Activated T-helper 2 cell treated with anti-CD3 and anti-CD28 coated beads, Interferon-gamma antibody, Interleukin-2, Interleukin-4, amounts not matched to agents 10 μg/mL and 5 μg/mL and 100 μg/mL, durations not matched to agents 14 hours and 24 hours and 36 hours (primary cell): ENCODE data around the gene PACS2. TPM values are rescaled to one million over a fixed set of nuclear protein-coding genes. Genes with fewer than 3 reads are reported as not detected.
"Not testable (repeated sequence)": the region's sequence is repeated elsewhere in the genome, so short reads cannot be mapped to it uniquely, and the experiment has no call there.

Experiments
- DNase-seq: peaks from one replicate; pipeline ENCODE4 v3.0.0; 2021; ENCODE audit warnings: low spot score
- H3K27ac Mint-ChIP-seq: one replicate; pipeline ENCODE4 v1.8.0; 2021; ENCODE audit warnings: mixed read lengths
- H3K27me3 Mint-ChIP-seq: one replicate; pipeline ENCODE4 v1.8.0; 2021; ENCODE audit warnings: low read depth, mixed read lengths
- H3K36me3 Mint-ChIP-seq: one replicate; pipeline ENCODE4 v1.8.0; 2021; ENCODE audit warnings: low read depth, mixed read lengths
- H3K4me1 Mint-ChIP-seq: one replicate; pipeline ENCODE4 v1.8.0; 2021; ENCODE audit warnings: low read depth, mixed read lengths
- H3K4me3 Mint-ChIP-seq: one replicate; pipeline ENCODE4 v1.8.0; 2021; ENCODE audit warnings: low read depth, mild to moderate bottlenecking, moderate library complexity, mixed read lengths
- H3K9me3 Mint-ChIP-seq: one replicate; pipeline ENCODE4 v1.8.0; 2021; ENCODE audit warnings: mixed read lengths
- intact Hi-C: fragments of 100-400 bp; cut with micrococcal nuclease; formaldehyde crosslinking; loops from one replicate; pipeline ENCODE4 v1.15.1; 2023
- total RNA-seq: library from RNA; stranded (reverse); gene quantifications from 2 replicates; pipeline ENCODE4 v1.2.3, GENCODE V29; 2022

Gene PACS2
- total RNA-seq, 1 donor from 2014 or later = 35.2 TPM

- Mint-ChIP-seq H3K36me3 (no peaks in the 10 kb centered on the region), H3K9me3 (no peaks in the 10 kb centered on the region), H3K4me1 (peaks cover 10% of the 10 kb centered on the region), H3K27me3 (no peaks in the 10 kb centered on the region), H3K4me3 (no peak overlapping the region), H3K27ac (no peak overlapping the region)
- DNase-seq = no peak
- intact Hi-C loops = no loop called here
Measured at GRCh38 chr14:105332350-105332874, 17.9 kb downstream of the PACS2 start.

- no peaks in the 10 kb centered on the region for H3K36me3 Mint-ChIP-seq
- H3K9me3 Mint-ChIP-seq = no peaks in the 10 kb centered on the region
- intact Hi-C loops = no loop called here
- no peak for DNase-seq
- H3K4me3 Mint-ChIP-seq = no peak overlapping the region
- H3K27ac Mint-ChIP-seq = no peak overlapping the region
- H3K27me3 Mint-ChIP-seq = no peaks in the 10 kb centered on the region
- H3K4me1 Mint-ChIP-seq = peaks cover 10% of the 10 kb centered on the region
Measured at GRCh38 chr14:105333020-105333490, 18.5 kb downstream of the PACS2 start.

GRCh38 chr14:105333613-105334364, 19.2 kb downstream of the PACS2 start:
- H3K27me3 Mint-ChIP-seq = no peaks in the 10 kb centered on the region
- peaks cover 10% of the 10 kb centered on the region for H3K4me1 Mint-ChIP-seq
- no peak for DNase-seq
- H3K4me3 Mint-ChIP-seq = no peak overlapping the region
- no peaks in the 10 kb centered on the region for H3K36me3 Mint-ChIP-seq
- no peaks in the 10 kb centered on the region for H3K9me3 Mint-ChIP-seq
- intact Hi-C loops = no loop called here
- no peak overlapping the region for H3K27ac Mint-ChIP-seq

- no peak for DNase-seq
- Mint-ChIP-seq H3K36me3 (no peaks in the 10 kb centered on the region), H3K27me3 (no peaks in the 10 kb centered on the region), H3K9me3 (no peaks in the 10 kb centered on the region), H3K4me1 (peaks cover 10% of the 10 kb centered on the region), H3K27ac (no peak overlapping the region), H3K4me3 (no peak overlapping the region)
- intact Hi-C loops = no loop called here
Measured at GRCh38 chr14:105334383-105335230, 20.1 kb downstream of the PACS2 start.

GRCh38 chr14:105335231-105335542, 20.6 kb downstream of the PACS2 start:
- H3K36me3 Mint-ChIP-seq, H3K27ac Mint-ChIP-seq, intact Hi-C loops, DNase-seq, H3K9me3 Mint-ChIP-seq, H3K4me3 Mint-ChIP-seq, H3K27me3 Mint-ChIP-seq: not testable (repeated sequence)
- peaks cover 10% of the 10 kb centered on the region for H3K4me1 Mint-ChIP-seq

GRCh38 chr14:105335735-105336476, 21.4 kb downstream of the PACS2 start:
- no peak for DNase-seq
- Mint-ChIP-seq H3K27ac (no peak overlapping the region), H3K4me3 (no peak overlapping the region), H3K4me1 (peaks cover 6% of the 10 kb centered on the region), H3K27me3 (no peaks in the 10 kb centered on the region), H3K36me3 (no peaks in the 10 kb centered on the region), H3K9me3 (no peaks in the 10 kb centered on the region)
- intact Hi-C loops = no loop called here

GRCh38 chr14:105336477-105337287, 22.1 kb downstream of the PACS2 start:
- Mint-ChIP-seq H3K27me3 (no peaks in the 10 kb centered on the region), H3K36me3 (no peaks in the 10 kb centered on the region), H3K9me3 (no peaks in the 10 kb centered on the region), H3K4me3 (no peak overlapping the region), H3K4me1 (peaks cover 5% of the 10 kb centered on the region), H3K27ac (no peak overlapping the region)
- no peak for DNase-seq
- intact Hi-C loops = no loop called here

- H3K27ac Mint-ChIP-seq = no peak overlapping the region
- intact Hi-C loops = no loop called here
- no peaks in the 10 kb centered on the region for H3K36me3 Mint-ChIP-seq
- no peak for DNase-seq
- no peaks in the 10 kb centered on the region for H3K4me1 Mint-ChIP-seq
- no peaks in the 10 kb centered on the region for H3K27me3 Mint-ChIP-seq
- H3K9me3 Mint-ChIP-seq = no peaks in the 10 kb centered on the region
- H3K4me3 Mint-ChIP-seq = no peak overlapping the region
Measured at GRCh38 chr14:105337433-105337832, 22.9 kb downstream of the PACS2 start.

GRCh38 chr14:105337966-105338741, 23.6 kb downstream of the PACS2 start:
- Mint-ChIP-seq H3K27ac (no peak overlapping the region), H3K9me3 (no peaks in the 10 kb centered on the region), H3K36me3 (no peaks in the 10 kb centered on the region), H3K27me3 (no peaks in the 10 kb centered on the region), H3K4me3 (no peak overlapping the region), H3K4me1 (no peaks in the 10 kb centered on the region)
- DNase-seq = no peak
- intact Hi-C loops = no loop called here

GRCh38 chr14:105340821-105341733, 26.5 kb downstream of the PACS2 start:
- H3K4me3 Mint-ChIP-seq = no peak overlapping the region
- intact Hi-C loops = no loop called here
- H3K27ac Mint-ChIP-seq = no peak overlapping the region
- H3K4me1 Mint-ChIP-seq = no peaks in the 10 kb centered on the region
- no peaks in the 10 kb centered on the region for H3K27me3 Mint-ChIP-seq
- no peaks in the 10 kb centered on the region for H3K36me3 Mint-ChIP-seq
- peaks cover 5% of the 10 kb centered on the region for H3K9me3 Mint-ChIP-seq
- no peak for DNase-seq

- DNase-seq = no peak
- Mint-ChIP-seq H3K27me3 (no peaks in the 10 kb centered on the region), H3K4me3 (no peak overlapping the region), H3K4me1 (no peaks in the 10 kb centered on the region), H3K36me3 (no peaks in the 10 kb centered on the region), H3K27ac (no peak overlapping the region), H3K9me3 (peaks cover 5% of the 10 kb centered on the region)
- intact Hi-C loops = no loop called here
Measured at GRCh38 chr14:105343194-105343593, 28.6 kb downstream of the PACS2 start.
